WTC11 (cell line): ENCODE results near the gene EVL. TPM values are rescaled to one million over a fixed set of nuclear protein-coding genes. Genes with fewer than 3 reads are reported as not detected.

Source experiments
- ATAC-seq: fragments of 200-7000 bp; cut with Tn5 transposase; 2 replicates; pipeline ENCODE4 v1.10.0; 2021; ENCODE audit warnings: mild to moderate bottlenecking, moderate library complexity
- CTCF ChIA-PET: fragments of 300-600 bp; sonication (Branson Sonifier 250); formaldehyde crosslinking; loops from one replicate; lab custom pipeline; 2021; ENCODE audit warnings: antibody characterized with exemption; lab: Charles Lee
- POLR2A ChIA-PET: fragments of 350-600 bp; sonication (Branson Sonifier 250); formaldehyde crosslinking; loops from one replicate; lab custom pipeline; 2021; ENCODE audit warnings: antibody characterized with exemption; lab: Charles Lee
- DNase-seq: peaks from one replicate; pipeline ENCODE4 v3.0.0; 2021; ENCODE audit warnings: low spot score
- H3K27ac Mint-ChIP-seq: 2 replicates; pipeline ENCODE4 v1.8.0; 2021; ENCODE audit warnings: mixed read lengths
- H3K27me3 Mint-ChIP-seq: 2 replicates; pipeline ENCODE4 v1.8.0; 2021; ENCODE audit warnings: low read depth, mild to moderate bottlenecking, moderate library complexity, mixed read lengths
- H3K36me3 Mint-ChIP-seq: 2 replicates; pipeline ENCODE4 v1.8.0; 2021; ENCODE audit warnings: mixed read lengths
- H3K4me1 Mint-ChIP-seq: 2 replicates; pipeline ENCODE4 v1.8.0; 2022; ENCODE audit warnings: mixed read lengths
- H3K4me3 Mint-ChIP-seq: 2 replicates; pipeline ENCODE4 v1.8.0; 2021; ENCODE audit warnings: mild to moderate bottlenecking, moderate library complexity, mixed read lengths
- H3K9me3 Mint-ChIP-seq: 2 replicates; pipeline ENCODE4 v1.8.0; 2021; ENCODE audit warnings: mixed read lengths
- ELF4 ChIP-seq: sonication (generic); formaldehyde crosslinking; IDR thresholded peaks from 2 replicates; pipeline ENCODE4 v1.8.1; 2022; ENCODE audit warnings: low read depth, mild to moderate bottlenecking, moderate library complexity, missing genetic modification reagents
- GRHL2 ChIP-seq: fragments of 250-450 bp; sonication (Bioruptor Pico); IDR thresholded peaks from 2 replicates; pipeline ENCODE4 v1.8.0; 2022; ENCODE audit warnings: mild to moderate bottlenecking, moderate library complexity; ENCODE audit not compliant: insufficient replicate concordance, severe bottlenecking
- HMGA2 ChIP-seq: fragments of 250-450 bp; sonication (Bioruptor Pico); IDR thresholded peaks from 2 replicates; pipeline ENCODE4 v1.4.0; 2021; ENCODE audit warnings: mild to moderate bottlenecking, moderate library complexity
- NFATC4 ChIP-seq: fragments of 250-450 bp; sonication (Bioruptor Pico); IDR thresholded peaks from 2 replicates; pipeline ENCODE4 v1.9.0; 2021; ENCODE audit warnings: mild to moderate bottlenecking
- NR2C2 ChIP-seq: sonication (generic); formaldehyde crosslinking; IDR thresholded peaks from 2 replicates; pipeline ENCODE4 v1.8.0; 2022; ENCODE audit warnings: mild to moderate bottlenecking, missing genetic modification reagents
- NR3C1 ChIP-seq: sonication (generic); formaldehyde crosslinking; conservative IDR thresholded peaks from 2 replicates; pipeline ENCODE4 v1.8.1; 2023; ENCODE audit warnings: low read depth, mild to moderate bottlenecking, missing genetic modification reagents
- SP1 ChIP-seq: sonication (generic); formaldehyde crosslinking; conservative IDR thresholded peaks from 2 replicates; pipeline ENCODE4 v1.8.1; 2022; ENCODE audit warnings: missing genetic modification reagents
- TP53 ChIP-seq: sonication (generic); formaldehyde crosslinking; IDR thresholded peaks from 2 replicates; pipeline ENCODE4 v1.8.1; 2023; ENCODE audit warnings: mild to moderate bottlenecking, missing genetic modification reagents
- ZNF121 ChIP-seq: sonication (generic); formaldehyde crosslinking; IDR thresholded peaks from 2 replicates; pipeline ENCODE4 v1.8.0; 2023; ENCODE audit warnings: missing genetic modification reagents
- ZNF317 ChIP-seq: sonication (generic); formaldehyde crosslinking; IDR thresholded peaks from 2 replicates; pipeline ENCODE4 v1.8.1; 2023; ENCODE audit warnings: low read depth, mild to moderate bottlenecking, moderate library complexity, missing genetic modification reagents, borderline replicate concordance
- total RNA-seq: library from RNA; stranded (reverse); gene quantifications from 3 replicates; pipeline ENCODE4 v1.2.3, GENCODE V29; 2021
- TF ChIP-seq, protein P1 (sequence below): sonication (generic); formaldehyde crosslinking; IDR thresholded peaks from 2 replicates; pipeline ENCODE4 v1.8.1; 2023; ENCODE audit warnings: mild to moderate bottlenecking, missing genetic modification reagents
- TF ChIP-seq, protein P2 (sequence below): sonication (generic); formaldehyde crosslinking; IDR thresholded peaks from 2 replicates; pipeline ENCODE4 v1.8.0; 2023; ENCODE audit warnings: missing genetic modification reagents, mild to moderate bottlenecking, borderline replicate concordance
- TF ChIP-seq, protein P3 (sequence below): fragments of 250-450 bp; sonication (Bioruptor Pico); IDR thresholded peaks from 2 replicates; pipeline ENCODE4 v1.9.0; 2021; ENCODE audit warnings: mild to moderate bottlenecking
- TF ChIP-seq, protein P4 (sequence below): sonication (generic); formaldehyde crosslinking; IDR thresholded peaks from 2 replicates; pipeline ENCODE4 v1.8.1; 2023; ENCODE audit warnings: mild to moderate bottlenecking, moderate library complexity, missing genetic modification reagents
- TF ChIP-seq, protein P5 (sequence below): sonication (generic); formaldehyde crosslinking; IDR thresholded peaks from 2 replicates; pipeline ENCODE4 v1.8.1; 2022; ENCODE audit warnings: low read depth, mild to moderate bottlenecking, moderate library complexity, missing genetic modification reagents, borderline replicate concordance

The EVL gene
- total RNA-seq, 1 experiment from 2014 or later = 60.8 TPM

DNA sequence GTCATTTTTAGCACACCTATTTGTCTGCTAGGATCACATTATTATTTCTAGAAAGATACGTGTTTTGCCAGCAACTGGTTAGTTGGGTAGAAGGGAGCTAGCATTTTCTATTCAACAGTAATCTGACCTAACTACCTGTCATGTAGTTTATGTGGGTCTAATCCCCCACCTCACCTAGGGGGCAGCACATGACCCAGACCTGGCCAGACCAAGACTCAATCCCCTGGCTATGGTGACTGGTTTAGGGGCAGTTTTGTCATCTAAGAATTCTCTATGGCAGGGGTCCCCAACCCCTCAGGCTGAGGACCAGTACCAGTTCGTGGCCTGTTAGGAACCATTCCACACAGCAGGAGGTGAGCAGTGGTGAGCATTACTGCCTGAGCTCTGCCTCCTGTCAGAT is 29.5 kb upstream of the EVL start (continued):
- TF ChIP-seq, protein P1, sequence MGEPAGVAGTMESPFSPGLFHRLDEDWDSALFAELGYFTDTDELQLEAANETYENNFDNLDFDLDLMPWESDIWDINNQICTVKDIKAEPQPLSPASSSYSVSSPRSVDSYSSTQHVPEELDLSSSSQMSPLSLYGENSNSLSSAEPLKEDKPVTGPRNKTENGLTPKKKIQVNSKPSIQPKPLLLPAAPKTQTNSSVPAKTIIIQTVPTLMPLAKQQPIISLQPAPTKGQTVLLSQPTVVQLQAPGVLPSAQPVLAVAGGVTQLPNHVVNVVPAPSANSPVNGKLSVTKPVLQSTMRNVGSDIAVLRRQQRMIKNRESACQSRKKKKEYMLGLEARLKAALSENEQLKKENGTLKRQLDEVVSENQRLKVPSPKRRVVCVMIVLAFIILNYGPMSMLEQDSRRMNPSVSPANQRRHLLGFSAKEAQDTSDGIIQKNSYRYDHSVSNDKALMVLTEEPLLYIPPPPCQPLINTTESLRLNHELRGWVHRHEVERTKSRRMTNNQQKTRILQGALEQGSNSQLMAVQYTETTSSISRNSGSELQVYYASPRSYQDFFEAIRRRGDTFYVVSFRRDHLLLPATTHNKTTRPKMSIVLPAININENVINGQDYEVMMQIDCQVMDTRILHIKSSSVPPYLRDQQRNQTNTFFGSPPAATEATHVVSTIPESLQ (CRISPR knock-in tag) = no peak
- no peak for TF ChIP-seq SP1
- no peak for TF ChIP-seq NR2C2

DNA sequence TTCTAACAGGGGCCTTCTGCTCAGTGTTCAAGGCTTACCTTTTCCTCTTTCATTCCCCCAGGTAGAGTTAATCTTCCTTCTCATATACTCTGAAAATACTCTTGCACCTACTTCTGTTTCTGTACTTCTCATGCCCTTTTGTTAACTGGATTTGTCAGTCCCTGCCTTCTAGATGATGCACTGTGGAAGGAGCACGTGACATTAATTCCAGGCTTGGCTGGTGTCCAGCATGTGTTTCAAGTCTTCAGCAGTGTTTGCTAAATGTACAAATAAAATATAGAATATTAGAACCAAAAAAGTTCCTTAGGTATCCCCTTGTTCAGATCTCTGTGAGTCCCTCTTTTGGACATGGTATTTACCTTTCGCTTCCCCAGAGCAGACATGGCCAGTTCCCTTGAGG is 27.9 kb upstream of the EVL start:
- no peaks in the 10 kb centered on the region for H3K9me3 Mint-ChIP-seq
- no peaks in the 10 kb centered on the region for H3K36me3 Mint-ChIP-seq
- no peak for ATAC-seq
- H3K27ac Mint-ChIP-seq = no peak overlapping the region
- no peak for TF ChIP-seq HMGA2 (CRISPR knock-in tag)
- TF ChIP-seq, protein P2, sequence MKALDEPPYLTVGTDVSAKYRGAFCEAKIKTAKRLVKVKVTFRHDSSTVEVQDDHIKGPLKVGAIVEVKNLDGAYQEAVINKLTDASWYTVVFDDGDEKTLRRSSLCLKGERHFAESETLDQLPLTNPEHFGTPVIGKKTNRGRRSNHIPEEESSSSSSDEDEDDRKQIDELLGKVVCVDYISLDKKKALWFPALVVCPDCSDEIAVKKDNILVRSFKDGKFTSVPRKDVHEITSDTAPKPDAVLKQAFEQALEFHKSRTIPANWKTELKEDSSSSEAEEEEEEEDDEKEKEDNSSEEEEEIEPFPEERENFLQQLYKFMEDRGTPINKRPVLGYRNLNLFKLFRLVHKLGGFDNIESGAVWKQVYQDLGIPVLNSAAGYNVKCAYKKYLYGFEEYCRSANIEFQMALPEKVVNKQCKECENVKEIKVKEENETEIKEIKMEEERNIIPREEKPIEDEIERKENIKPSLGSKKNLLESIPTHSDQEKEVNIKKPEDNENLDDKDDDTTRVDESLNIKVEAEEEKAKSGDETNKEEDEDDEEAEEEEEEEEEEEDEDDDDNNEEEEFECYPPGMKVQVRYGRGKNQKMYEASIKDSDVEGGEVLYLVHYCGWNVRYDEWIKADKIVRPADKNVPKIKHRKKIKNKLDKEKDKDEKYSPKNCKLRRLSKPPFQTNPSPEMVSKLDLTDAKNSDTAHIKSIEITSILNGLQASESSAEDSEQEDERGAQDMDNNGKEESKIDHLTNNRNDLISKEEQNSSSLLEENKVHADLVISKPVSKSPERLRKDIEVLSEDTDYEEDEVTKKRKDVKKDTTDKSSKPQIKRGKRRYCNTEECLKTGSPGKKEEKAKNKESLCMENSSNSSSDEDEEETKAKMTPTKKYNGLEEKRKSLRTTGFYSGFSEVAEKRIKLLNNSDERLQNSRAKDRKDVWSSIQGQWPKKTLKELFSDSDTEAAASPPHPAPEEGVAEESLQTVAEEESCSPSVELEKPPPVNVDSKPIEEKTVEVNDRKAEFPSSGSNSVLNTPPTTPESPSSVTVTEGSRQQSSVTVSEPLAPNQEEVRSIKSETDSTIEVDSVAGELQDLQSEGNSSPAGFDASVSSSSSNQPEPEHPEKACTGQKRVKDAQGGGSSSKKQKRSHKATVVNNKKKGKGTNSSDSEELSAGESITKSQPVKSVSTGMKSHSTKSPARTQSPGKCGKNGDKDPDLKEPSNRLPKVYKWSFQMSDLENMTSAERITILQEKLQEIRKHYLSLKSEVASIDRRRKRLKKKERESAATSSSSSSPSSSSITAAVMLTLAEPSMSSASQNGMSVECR (CRISPR knock-in tag) = no peak
- TF ChIP-seq, protein P3, sequence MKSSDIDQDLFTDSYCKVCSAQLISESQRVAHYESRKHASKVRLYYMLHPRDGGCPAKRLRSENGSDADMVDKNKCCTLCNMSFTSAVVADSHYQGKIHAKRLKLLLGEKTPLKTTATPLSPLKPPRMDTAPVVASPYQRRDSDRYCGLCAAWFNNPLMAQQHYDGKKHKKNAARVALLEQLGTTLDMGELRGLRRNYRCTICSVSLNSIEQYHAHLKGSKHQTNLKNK (CRISPR knock-in tag) = no peak
- no peak for TF ChIP-seq GRHL2
- no peak for TF ChIP-seq NR3C1 (CRISPR knock-in tag)
- TF ChIP-seq, protein P4, sequence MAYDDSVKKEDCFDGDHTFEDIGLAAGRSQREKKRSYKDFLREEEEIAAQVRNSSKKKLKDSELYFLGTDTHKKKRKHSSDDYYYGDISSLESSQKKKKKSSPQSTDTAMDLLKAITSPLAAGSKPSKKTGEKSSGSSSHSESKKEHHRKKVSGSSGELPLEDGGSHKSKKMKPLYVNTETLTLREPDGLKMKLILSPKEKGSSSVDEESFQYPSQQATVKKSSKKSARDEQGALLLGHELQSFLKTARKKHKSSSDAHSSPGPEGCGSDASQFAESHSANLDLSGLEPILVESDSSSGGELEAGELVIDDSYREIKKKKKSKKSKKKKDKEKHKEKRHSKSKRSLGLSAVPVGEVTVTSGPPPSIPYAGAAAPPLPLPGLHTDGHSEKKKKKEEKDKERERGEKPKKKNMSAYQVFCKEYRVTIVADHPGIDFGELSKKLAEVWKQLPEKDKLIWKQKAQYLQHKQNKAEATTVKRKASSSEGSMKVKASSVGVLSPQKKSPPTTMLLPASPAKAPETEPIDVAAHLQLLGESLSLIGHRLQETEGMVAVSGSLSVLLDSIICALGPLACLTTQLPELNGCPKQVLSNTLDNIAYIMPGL = no peak
- TF ChIP-seq, protein P5, sequence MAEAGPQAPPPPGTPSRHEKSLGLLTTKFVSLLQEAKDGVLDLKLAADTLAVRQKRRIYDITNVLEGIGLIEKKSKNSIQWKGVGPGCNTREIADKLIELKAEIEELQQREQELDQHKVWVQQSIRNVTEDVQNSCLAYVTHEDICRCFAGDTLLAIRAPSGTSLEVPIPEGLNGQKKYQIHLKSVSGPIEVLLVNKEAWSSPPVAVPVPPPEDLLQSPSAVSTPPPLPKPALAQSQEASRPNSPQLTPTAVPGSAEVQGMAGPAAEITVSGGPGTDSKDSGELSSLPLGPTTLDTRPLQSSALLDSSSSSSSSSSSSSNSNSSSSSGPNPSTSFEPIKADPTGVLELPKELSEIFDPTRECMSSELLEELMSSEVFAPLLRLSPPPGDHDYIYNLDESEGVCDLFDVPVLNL (CRISPR knock-in tag) = no peak
- TF ChIP-seq ELF4 (CRISPR knock-in tag) = no peak
- no peak for TF ChIP-seq NFATC4 (CRISPR knock-in tag)
- no peak for TF ChIP-seq SP1
- TF ChIP-seq ZNF121 (CRISPR knock-in tag) = no peak
- no peak for TF ChIP-seq ZNF317 (CRISPR knock-in tag)
- TF ChIP-seq TP53 (CRISPR knock-in tag) = no peak
- TF ChIP-seq, all 79 proteins: peak for 0
- no peak overlapping the region for H3K4me3 Mint-ChIP-seq
- DNase-seq = no peak
- no peaks in the 10 kb centered on the region for H3K27me3 Mint-ChIP-seq
- no peaks in the 10 kb centered on the region for H3K4me1 Mint-ChIP-seq
- ChIA-PET CTCF (interaction anchor here (0.6 to 1.4 kb wide), 3 partner anchors 20 to 90 kb away, joined by 3 to 5 read pairs (median 4); no protein-coding TSS in a partner anchor), POLR2A (no interaction called here)
